ENCODE results near the gene MT4.
"Not testable (repeated sequence)": the region's sequence is repeated elsewhere in the genome, so short reads cannot be mapped to it uniquely, and the experiment has no call there.

The MT4 gene

GRCh38 chr16:56580391-56581048 lies 15.6 kb downstream of the MT4 start:
- no peak overlapping the region for H3K4me2 ChIP-seq (ENCODE audit: low read length)
- no peak overlapping the region for H3K9ac ChIP-seq (ENCODE audit: low read length)
- no peaks in the 10 kb centered on the region for H3K9me3 ChIP-seq (ENCODE audit: insufficient read depth, low read length)
- no peak overlapping the region for H3K27ac ChIP-seq (ENCODE audit: low read length)
- no peaks in the 10 kb centered on the region for H3K79me2 ChIP-seq (ENCODE audit: low read length)
- no peak overlapping the region for H2AFZ ChIP-seq (ENCODE audit: low read depth, low read length)
- no peaks in the 10 kb centered on the region; the same call in 1 of the 2 replicates for H3K27me3 ChIP-seq (ENCODE audit: low read depth, low read length)
- no peak for TF ChIP-seq CTCF (IDR thresholded peaks at IDR 0.05; ENCODE audit: low read depth, low read length)
- H3K4me1 ChIP-seq (ENCODE audit: low read length) = peaks cover 4% of the 10 kb centered on the region
- H3K36me3 ChIP-seq (replicated peaks; ENCODE audit: low read depth, low read length) = no peaks in the 10 kb centered on the region
- no peaks in the 10 kb centered on the region for H4K20me1 ChIP-seq (ENCODE audit: insufficient read depth, low read length)
- no peak overlapping the region for H3K4me3 ChIP-seq (ENCODE audit: low read length)

DNA sequence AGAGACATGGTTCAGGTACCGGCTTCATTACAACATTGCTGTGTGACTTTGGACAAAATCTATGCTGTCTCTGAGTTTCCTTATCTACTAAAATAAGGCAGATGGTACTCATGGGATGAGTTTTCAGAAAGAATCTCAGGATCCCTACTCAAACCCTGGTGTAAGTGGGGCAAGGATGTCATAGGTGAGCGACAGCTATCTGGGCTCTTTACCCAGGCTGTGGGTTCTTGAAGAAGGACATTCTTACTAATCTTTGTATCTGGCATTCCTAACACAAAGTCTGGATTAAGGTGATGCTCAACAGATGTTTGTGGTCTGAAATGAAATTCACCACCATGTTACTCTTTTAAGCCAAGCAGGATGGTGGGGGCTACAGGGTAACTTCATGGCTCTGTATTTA lies 18.0 kb downstream of the MT4 start:
- H3K9ac ChIP-seq (ENCODE audit: low read length); H3K9me3 ChIP-seq (ENCODE audit: insufficient read depth, low read length); H3K79me2 ChIP-seq (ENCODE audit: low read length); H3K4me3 ChIP-seq (ENCODE audit: low read length); H2AFZ ChIP-seq (ENCODE audit: low read depth, low read length); H3K36me3 ChIP-seq (replicated peaks; ENCODE audit: low read depth, low read length); H3K4me1 ChIP-seq (ENCODE audit: low read length); H4K20me1 ChIP-seq (ENCODE audit: insufficient read depth, low read length); H3K27me3 ChIP-seq (ENCODE audit: low read depth, low read length); H3K4me2 ChIP-seq (ENCODE audit: low read length); H3K27ac ChIP-seq (ENCODE audit: low read length): not testable (repeated sequence)

GRCh38 chr16:56583351-56584168 lies 18.7 kb downstream of the MT4 start:
- H3K4me3 ChIP-seq (ENCODE audit: low read length) = no peak overlapping the region
- H3K27me3 ChIP-seq (ENCODE audit: low read depth, low read length) = peaks cover 4% of the 10 kb centered on the region; the same call in 1 of the 2 replicates

DNA sequence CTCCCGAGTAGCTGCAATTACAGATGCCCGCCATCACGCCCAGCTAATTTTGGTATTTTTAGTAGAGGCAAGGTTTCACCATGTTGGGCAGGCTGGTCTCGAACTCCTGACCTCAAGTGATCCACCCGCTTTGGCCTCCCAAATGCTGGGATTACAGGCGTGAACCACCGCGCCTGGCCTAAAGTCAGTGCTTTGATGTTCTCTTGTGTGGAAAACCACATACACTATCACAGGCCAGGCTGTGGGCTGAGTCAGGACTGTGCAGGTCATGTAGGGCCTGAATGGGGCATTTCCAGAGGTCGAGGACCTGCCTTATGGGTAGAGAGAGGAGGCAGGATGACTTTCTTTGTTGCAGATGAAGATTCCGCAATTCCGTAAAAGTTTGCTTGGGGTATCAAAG lies 19.4 kb downstream of the MT4 start:
- TF ChIP-seq EZH2phosphoT487 (IDR thresholded peaks at IDR 0.05; ENCODE audit: low read depth) = no peak
- no peak for TF ChIP-seq CTCF (IDR thresholded peaks at IDR 0.05; ENCODE audit: low read depth, low read length)
- Histone ChIP-seq H3K27ac (ENCODE audit: low read length) (no peak overlapping the region), H3K4me1 (ENCODE audit: low read length) (no peaks in the 10 kb centered on the region), H3K79me2 (ENCODE audit: low read length) (no peaks in the 10 kb centered on the region), H3K9me3 (ENCODE audit: insufficient read depth, low read length) (no peaks in the 10 kb centered on the region), H4K20me1 (ENCODE audit: insufficient read depth, low read length) (no peaks in the 10 kb centered on the region), H3K9ac (ENCODE audit: low read length) (no peak overlapping the region), H2AFZ (ENCODE audit: low read depth, low read length) (no peak overlapping the region), H3K27me3 (ENCODE audit: low read depth, low read length) (peaks cover 4% of the 10 kb centered on the region; the same call in 1 of the 2 replicates), H3K36me3 (replicated peaks; ENCODE audit: low read depth, low read length) (no peaks in the 10 kb centered on the region), H3K4me3 (ENCODE audit: low read length) (no peak overlapping the region), H3K4me2 (ENCODE audit: low read length) (no peak overlapping the region)

More at GRCh38 chr16:56583351-56584168, 18.7 kb downstream of the MT4 start:
- no peaks in the 10 kb centered on the region for H3K79me2 ChIP-seq (ENCODE audit: low read length)
- H2AFZ ChIP-seq (ENCODE audit: low read depth, low read length) = no peak overlapping the region
- no peaks in the 10 kb centered on the region for H3K4me1 ChIP-seq (ENCODE audit: low read length)
- no peak overlapping the region for H3K27ac ChIP-seq (ENCODE audit: low read length)
- H3K9me3 ChIP-seq (ENCODE audit: insufficient read depth, low read length) = no peaks in the 10 kb centered on the region
- no peak overlapping the region for H3K4me2 ChIP-seq (ENCODE audit: low read length)
- no peak overlapping the region for H3K9ac ChIP-seq (ENCODE audit: low read length)
- no peaks in the 10 kb centered on the region for H4K20me1 ChIP-seq (ENCODE audit: insufficient read depth, low read length)
- no peaks in the 10 kb centered on the region for H3K36me3 ChIP-seq (replicated peaks; ENCODE audit: low read depth, low read length)
- TF ChIP-seq EZH2phosphoT487 (IDR thresholded peaks at IDR 0.05; ENCODE audit: low read depth) (no peak), CTCF (IDR thresholded peaks at IDR 0.05; ENCODE audit: low read depth, low read length) (no peak)

Data from OCI-LY3 (cell line).